Ascending aorta (tissue), 2 donors: Measurements from ENCODE around the gene MRC2. TPM values are rescaled to one million over a fixed set of nuclear protein-coding genes. Genes with fewer than 3 reads are reported as not detected.
A peak's percentile ranks its signal among the peaks of the same experiment; 100 is the strongest.

ENCODE experiments used
- DNase-seq, 2 donors: peaks; one replicate each; pipeline ENCODE4 v3.0.0-alpha.2; 2019; ENCODE audit warnings: low spot score in 2 of 2
- H3K27ac ChIP-seq, 2 donors: fragments of 200-600 bp; sonication (generic); one replicate each; pipeline ENCODE4 v1.5.1; 2016 to 2017; ENCODE audit warnings: mild to moderate bottlenecking in 1 of 2
- H3K27me3 ChIP-seq: fragments of 200-600 bp; sonication (generic); one replicate; pipeline ENCODE4 v1.5.1; 2017
- H3K36me3 ChIP-seq, 2 donors: fragments of 200-600 bp; sonication (generic); one replicate each; pipeline ENCODE4 v1.5.1; 2016
- H3K4me1 ChIP-seq, 2 donors: fragments of 200-600 bp; sonication (generic); one replicate each; pipeline ENCODE4 v1.5.1; 2016 to 2017; ENCODE audit warnings: mild to moderate bottlenecking in 1 of 2
- H3K4me3 ChIP-seq, 2 donors: fragments of 200-600 bp; sonication (generic); one replicate each; pipeline ENCODE4 v1.5.1; 2016 to 2017; ENCODE audit warnings: mild to moderate bottlenecking in 1 of 2
- H3K9me3 ChIP-seq, 2 donors: fragments of 200-600 bp; sonication (generic); one replicate each; pipeline ENCODE4 v1.5.1; 2016
- CTCF ChIP-seq, 3 experiments: fragments of 200-600 bp in 2 of 3; fragments of 450-650 bp in 1 of 3; sonication (generic) in 2 of 3; IDR thresholded peaks; one replicate each; pipeline ENCODE4 v1.5.1; 2016 to 2019; ENCODE audit warnings: antibody characterized with exemption in 3 of 3, mild to moderate bottlenecking in 1 of 3, moderate library complexity in 1 of 3
- intact Hi-C: fragments of 100-400 bp; cut with DNase I; formaldehyde crosslinking; loops from one replicate; pipeline ENCODE4 v1.15.1; 2023
- total RNA-seq: library from RNA; depleted of rRNA; stranded (reverse); fragments of >200 nt; gene quantifications from one replicate; pipeline ENCODE4 v1.1.0, GENCODE V29; 2016

MRC2 gene
- total RNA-seq, 1 donor from 2014 or later, result 147 TPM

- Histone ChIP-seq H3K9me3 (no peaks in the 10 kb centered on the region), H3K27ac (no peak overlapping the region), H3K36me3 (no peaks in the 10 kb centered on the region), H3K27me3 (no peaks in the 10 kb centered on the region), H3K4me1 (peaks cover 14 to 29% of the 10 kb centered on the region in 2 donors), H3K4me3 (no peak overlapping the region)
- intact Hi-C loops, result no loop called here
- TF ChIP-seq CTCF (IDR thresholded peaks at IDR 0.05), result no peak
- peak in 1 of 2 donors; percentile 5 for DNase-seq
These were observed 23.1 kb downstream of the MRC2 start for GRCh38 chr17:62650587-62650986.

- intact Hi-C loops, result loop anchor here (1.0 kb wide), 1 partner anchor 25 kb away; the partner anchor contains the start of gene MRC2
These were observed 25.0 kb downstream of the MRC2 start for GRCh38 chr17:62652251-62653001.

GRCh38 chr17:62653002-62653825, 25.7 kb downstream of the MRC2 start:
- Histone ChIP-seq H3K4me1 (peaks cover 14 to 29% of the 10 kb centered on the region in 2 donors), H3K36me3 (peaks cover 0 to 4% of the 10 kb centered on the region in 2 donors), H3K9me3 (no peaks in the 10 kb centered on the region), H3K27me3 (no peaks in the 10 kb centered on the region), H3K27ac (peak overlapping the region; percentile 67 to 72), H3K4me3 (peak overlapping the region; percentile 62 to 69)
- TF ChIP-seq CTCF (IDR thresholded peaks at IDR 0.05), result no peak
- DNase-seq, result peak; percentile 9 to 86
- intact Hi-C loops, result no loop called here

More at GRCh38 chr17:62652251-62653001, 25.0 kb downstream of the MRC2 start:
- Histone ChIP-seq H3K9me3 (no peaks in the 10 kb centered on the region), H3K4me1 (peaks cover 14 to 29% of the 10 kb centered on the region in 2 donors), H3K36me3 (no peaks in the 10 kb centered on the region), H3K27ac (peak overlapping the region; percentile 67 to 72), H3K4me3 (peak overlapping the region; percentile 62 to 69), H3K27me3 (no peaks in the 10 kb centered on the region)
- TF ChIP-seq CTCF (IDR thresholded peaks at IDR 0.05), result no peak
- peak; percentile 42 to 90 for DNase-seq

- DNase-seq, result peak in 1 of 2 donors; percentile 7
- Histone ChIP-seq H3K4me1 (peaks cover 11 to 22% of the 10 kb centered on the region in 2 donors), H3K27ac (peak overlapping the region; percentile 67 to 72), H3K27me3 (no peaks in the 10 kb centered on the region), H3K36me3 (peaks cover 0 to 4% of the 10 kb centered on the region in 2 donors), H3K9me3 (no peaks in the 10 kb centered on the region), H3K4me3 (peak overlapping the region in 1 of 2 donors; percentile 69)
- intact Hi-C loops, result no loop called here
- TF ChIP-seq CTCF (IDR thresholded peaks at IDR 0.05), result no peak
These were observed 26.6 kb downstream of the MRC2 start for GRCh38 chr17:62653826-62654761.

- Histone ChIP-seq H3K27me3 (no peaks in the 10 kb centered on the region), H3K4me3 (no peak overlapping the region), H3K36me3 (peaks cover 0 to 4% of the 10 kb centered on the region in 2 donors), H3K4me1 (peaks cover 11 to 19% of the 10 kb centered on the region in 2 donors), H3K27ac (no peak overlapping the region), H3K9me3 (peaks cover 0 to 5% of the 10 kb centered on the region in 2 donors)
- no peak for DNase-seq
- intact Hi-C loops, result no loop called here
- TF ChIP-seq CTCF (IDR thresholded peaks at IDR 0.05), result no peak
These were observed 28.2 kb downstream of the MRC2 start for GRCh38 chr17:62655656-62656055.
